ENCODE results near the gene UGT1A6. TPM values are rescaled to one million over a fixed set of nuclear protein-coding genes. Genes with fewer than 3 reads are reported as not detected.
A peak's percentile ranks its signal among the peaks of the same experiment; 100 is the strongest.

UGT1A6 gene
- polyA plus RNA-seq, 2 of the 4 experiments (the other 2 are of a cell fraction): 2.5 to 3.5 TPM

DNA sequence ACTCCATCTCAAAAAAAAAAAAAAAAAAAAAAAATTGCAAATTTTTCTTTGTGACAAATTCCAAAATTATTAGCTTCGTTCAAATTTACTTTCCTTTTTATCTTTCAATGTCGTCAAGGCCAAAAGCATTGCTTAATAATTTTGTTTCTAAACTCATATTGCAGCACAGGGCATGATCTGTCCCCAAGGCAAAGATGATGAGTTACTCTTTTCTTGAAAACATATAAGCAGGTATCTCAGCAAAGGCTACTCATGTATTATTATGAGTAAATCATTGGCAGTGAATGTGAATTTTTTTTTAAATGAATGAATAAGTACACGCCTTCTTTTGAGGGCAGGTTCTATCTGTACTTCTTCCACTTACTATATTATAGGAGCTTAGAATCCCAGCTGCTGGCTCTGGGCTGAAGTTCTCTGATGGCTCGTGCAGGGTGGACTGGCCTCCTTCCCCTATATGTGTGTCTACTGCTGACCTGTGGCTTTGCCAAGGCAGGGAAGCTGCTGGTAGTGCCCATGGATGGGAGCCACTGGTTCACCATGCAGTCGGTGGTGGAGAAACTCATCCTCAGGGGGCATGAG lies 11.1 kb upstream of the UGT1A6 start, which contains the start of gene UGT1A7:
TSS of gene UGT1A7 (plus strand) at position 381 of the 579 bp plus-strand sequence. CDS start at position 418, 37 bp downstream.
- Histone ChIP-seq H3K9me3 (peaks cover 15% of the 10 kb centered on the region), H3K4me2 (no peak within 1 kb of the TSS), H3K27ac (peak within 1 kb of the TSS; percentile 45 to 80), H3K4me1 (peaks cover 9% of the 10 kb centered on the region; the same call in 1 of the 3 replicates), H3K4me3 (no peak within 1 kb of the TSS)
- FAIRE-seq: no peak
- WGBS (ENCODE audit: missing lambda C conversion rate): 81% methylated on average over 5 of the region's 5 CpGs
- POLR2A ChIA-PET: no interaction called here
- CTCF ChIA-PET: interaction anchor here (0.5 to 1.8 kb wide), 4 partner anchors 10 to 1201 kb away, joined by 3 to 4 read pairs (median 4); no protein-coding TSS in a partner anchor
- DNase-seq (ENCODE audit: low read depth in 1 of 2, low spot score in 1 of 2): no peak
- TF ChIP-seq EP300 (IDR thresholded peaks at IDR 0.05) (peak in 1 of 2 experiments; percentile 33; a peak in 1 of 5 replicates), FOSL2 (IDR thresholded peaks at IDR 0.05) (no peak), FOSL2 (CRISPR knock-in tag; IDR thresholded peaks at IDR 0.05) (no peak), JUNB (IDR thresholded peaks at IDR 0.05) (peak; percentile 20; the same call in 1 of the 2 replicates), CEBPB (IDR thresholded peaks at IDR 0.05) (0 out of 4 replicates have a peak, but pooled peaks of 1 of the 2 experiments have one; percentile 15), JUN (IDR thresholded peaks at IDR 0.05) (no peak), SMC3 (IDR thresholded peaks at IDR 0.05) (no peak), MYC (IDR thresholded peaks at IDR 0.05; ENCODE audit: borderline replicate concordance, low read length) (no peak), ZNF302 (CRISPR knock-in tag; IDR thresholded peaks at IDR 0.05) (no peak), PHF8 (IDR thresholded peaks at IDR 0.05; ENCODE audit: borderline replicate concordance, low read depth) (no peak), HDAC2 (IDR thresholded peaks at IDR 0.05) (no peak), HOXA7 (CRISPR knock-in tag; IDR thresholded peaks at IDR 0.05) (no peak)
- TF ChIP-seq, protein P1, sequence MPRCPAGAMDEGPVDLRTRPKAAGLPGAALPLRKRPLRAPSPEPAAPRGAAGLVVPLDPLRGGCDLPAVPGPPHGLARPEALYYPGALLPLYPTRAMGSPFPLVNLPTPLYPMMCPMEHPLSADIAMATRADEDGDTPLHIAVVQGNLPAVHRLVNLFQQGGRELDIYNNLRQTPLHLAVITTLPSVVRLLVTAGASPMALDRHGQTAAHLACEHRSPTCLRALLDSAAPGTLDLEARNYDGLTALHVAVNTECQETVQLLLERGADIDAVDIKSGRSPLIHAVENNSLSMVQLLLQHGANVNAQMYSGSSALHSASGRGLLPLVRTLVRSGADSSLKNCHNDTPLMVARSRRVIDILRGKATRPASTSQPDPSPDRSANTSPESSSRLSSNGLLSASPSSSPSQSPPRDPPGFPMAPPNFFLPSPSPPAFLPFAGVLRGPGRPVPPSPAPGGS (IDR thresholded peaks at IDR 0.05): no peak
- TF ChIP-seq, protein P2, sequence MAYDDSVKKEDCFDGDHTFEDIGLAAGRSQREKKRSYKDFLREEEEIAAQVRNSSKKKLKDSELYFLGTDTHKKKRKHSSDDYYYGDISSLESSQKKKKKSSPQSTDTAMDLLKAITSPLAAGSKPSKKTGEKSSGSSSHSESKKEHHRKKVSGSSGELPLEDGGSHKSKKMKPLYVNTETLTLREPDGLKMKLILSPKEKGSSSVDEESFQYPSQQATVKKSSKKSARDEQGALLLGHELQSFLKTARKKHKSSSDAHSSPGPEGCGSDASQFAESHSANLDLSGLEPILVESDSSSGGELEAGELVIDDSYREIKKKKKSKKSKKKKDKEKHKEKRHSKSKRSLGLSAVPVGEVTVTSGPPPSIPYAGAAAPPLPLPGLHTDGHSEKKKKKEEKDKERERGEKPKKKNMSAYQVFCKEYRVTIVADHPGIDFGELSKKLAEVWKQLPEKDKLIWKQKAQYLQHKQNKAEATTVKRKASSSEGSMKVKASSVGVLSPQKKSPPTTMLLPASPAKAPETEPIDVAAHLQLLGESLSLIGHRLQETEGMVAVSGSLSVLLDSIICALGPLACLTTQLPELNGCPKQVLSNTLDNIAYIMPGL (CRISPR knock-in tag; IDR thresholded peaks at IDR 0.05; ENCODE audit: borderline replicate concordance): no peak
- TF ChIP-seq, protein P3, sequence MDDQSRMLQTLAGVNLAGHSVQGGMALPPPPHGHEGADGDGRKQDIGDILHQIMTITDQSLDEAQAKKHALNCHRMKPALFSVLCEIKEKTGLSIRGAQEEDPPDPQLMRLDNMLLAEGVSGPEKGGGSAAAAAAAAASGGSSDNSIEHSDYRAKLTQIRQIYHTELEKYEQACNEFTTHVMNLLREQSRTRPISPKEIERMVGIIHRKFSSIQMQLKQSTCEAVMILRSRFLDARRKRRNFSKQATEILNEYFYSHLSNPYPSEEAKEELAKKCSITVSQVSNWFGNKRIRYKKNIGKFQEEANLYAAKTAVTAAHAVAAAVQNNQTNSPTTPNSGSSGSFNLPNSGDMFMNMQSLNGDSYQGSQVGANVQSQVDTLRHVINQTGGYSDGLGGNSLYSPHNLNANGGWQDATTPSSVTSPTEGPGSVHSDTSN (IDR thresholded peaks at IDR 0.05): no peak
- peak in 1 of 2 experiments; percentile 26; a peak in 2 of 6 replicates for ATAC-seq

DNA sequence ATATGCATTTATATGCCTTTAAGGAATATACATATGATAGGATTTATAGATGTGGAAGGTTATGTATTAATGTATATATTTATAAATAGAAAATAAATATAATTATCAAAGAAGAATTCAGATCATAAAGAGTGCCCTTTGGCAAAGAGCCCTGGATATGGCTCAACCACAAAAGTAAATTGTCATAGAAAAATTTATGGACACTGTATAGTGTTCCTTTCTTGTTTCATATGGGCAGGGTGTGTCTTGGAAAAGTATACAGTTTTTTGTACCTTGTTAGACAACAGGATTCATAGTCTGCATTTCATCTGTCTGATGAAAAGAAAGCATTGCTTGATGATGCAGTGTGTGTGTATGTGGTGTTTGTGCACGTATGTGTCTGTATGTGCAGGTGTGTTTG lies 8.1 kb upstream of the UGT1A6 start:
- H3K27ac ChIP-seq: peak overlapping the region; percentile 32 to 38; a peak in 4 of 6 replicates
- POLR2A ChIA-PET: no interaction called here
- TF ChIP-seq NPAS2 (CRISPR knock-in tag; IDR thresholded peaks at IDR 0.05; ENCODE audit: borderline replicate concordance) (no peak), JUN (IDR thresholded peaks at IDR 0.05) (no peak), RAD21 (conservative IDR thresholded peaks at IDR 0.05 in 1 of 2, IDR thresholded peaks at IDR 0.05 in 1 of 2) (no peak), ZSCAN20 (CRISPR knock-in tag; IDR thresholded peaks at IDR 0.05) (no peak), ZFP36 (IDR thresholded peaks at IDR 0.05; ENCODE audit: borderline replicate concordance, partially characterized antibody) (no peak), ZNF302 (CRISPR knock-in tag; IDR thresholded peaks at IDR 0.05) (no peak)
- TF ChIP-seq, protein P4, sequence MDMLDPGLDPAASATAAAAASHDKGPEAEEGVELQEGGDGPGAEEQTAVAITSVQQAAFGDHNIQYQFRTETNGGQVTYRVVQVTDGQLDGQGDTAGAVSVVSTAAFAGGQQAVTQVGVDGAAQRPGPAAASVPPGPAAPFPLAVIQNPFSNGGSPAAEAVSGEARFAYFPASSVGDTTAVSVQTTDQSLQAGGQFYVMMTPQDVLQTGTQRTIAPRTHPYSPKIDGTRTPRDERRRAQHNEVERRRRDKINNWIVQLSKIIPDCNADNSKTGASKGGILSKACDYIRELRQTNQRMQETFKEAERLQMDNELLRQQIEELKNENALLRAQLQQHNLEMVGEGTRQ (IDR thresholded peaks at IDR 0.05): no peak
- FAIRE-seq (no peak), DNase-seq (ENCODE audit: low read depth in 1 of 2, low spot score in 1 of 2) (no peak), ATAC-seq (no peak)
- H3K4me1 ChIP-seq: peaks cover 19% of the 10 kb centered on the region
- no peak overlapping the region for H3K4me3 ChIP-seq
- peaks cover 35% of the 10 kb centered on the region; the same call in 2 of the 3 replicates for H3K9me3 ChIP-seq
- WGBS (ENCODE audit: missing lambda C conversion rate): 79% methylated on average over 1 of the region's 1 CpG
- H3K4me2 ChIP-seq: no peak overlapping the region
- CTCF ChIA-PET: no interaction called here

Measured in A549 (cell line).